Renal pelvis (tissue), 12 donors: Measurements from ENCODE around the gene SPACA1. TPM values are rescaled to one million over a fixed set of nuclear protein-coding genes. Genes with fewer than 3 reads are reported as not detected.
"Not testable (repeated sequence)": the region's sequence is repeated elsewhere in the genome, so short reads cannot be mapped to it uniquely, and the experiment has no call there.

ENCODE experiments used
- DNase-seq: peaks from one replicate; pipeline ENCODE4 v3.0.0-alpha.2; 2013
- long read RNA-seq, 16 experiments: transcript quantifications; one replicate each; lab custom pipeline, GENCODE V29; 2026
- polyA plus RNA-seq, 3 donors: library from polyadenylated mRNA; unstranded; fragments of 120-200 nt; gene quantifications; one replicate each; pipeline ENCODE4 v1.2.1, GENCODE V29; 2013; ENCODE audit not compliant: insufficient read length in 3 of 3

Gene SPACA1
- not detected for polyA plus RNA-seq
- long read RNA-seq, donor 1: 0 reads
- long read RNA-seq, donor 2: 0 reads
- long read RNA-seq, donor 3: 0 reads
- long read RNA-seq, donor 4: 0 reads
- long read RNA-seq, donor 5: 0 reads
- long read RNA-seq, donor 6: 0 reads
- long read RNA-seq, donor 7: 0 reads
- long read RNA-seq, donor 8: 0 reads
- long read RNA-seq, donor 9: 0 reads
- long read RNA-seq, donor 10: 0 reads
- long read RNA-seq, donor 11: 0 reads
- long read RNA-seq, donor 12: 0 reads
- long read RNA-seq, donor 13: 0 reads
- long read RNA-seq, donor 14: 0 reads
- long read RNA-seq, donor 15: 0 reads
- long read RNA-seq, donor 16: 0 reads

- no peak for DNase-seq
These were observed at the start of gene SPACA1 for GRCh38 chr6:88047510-88048150. SPACA1 (plus strand) TSS chr6:88047841; CDS start chr6:88047906, 65 bp downstream.

GRCh38 chr6:88000713-88001112, 46.9 kb upstream of the SPACA1 start:
- no peak for DNase-seq

DNA sequence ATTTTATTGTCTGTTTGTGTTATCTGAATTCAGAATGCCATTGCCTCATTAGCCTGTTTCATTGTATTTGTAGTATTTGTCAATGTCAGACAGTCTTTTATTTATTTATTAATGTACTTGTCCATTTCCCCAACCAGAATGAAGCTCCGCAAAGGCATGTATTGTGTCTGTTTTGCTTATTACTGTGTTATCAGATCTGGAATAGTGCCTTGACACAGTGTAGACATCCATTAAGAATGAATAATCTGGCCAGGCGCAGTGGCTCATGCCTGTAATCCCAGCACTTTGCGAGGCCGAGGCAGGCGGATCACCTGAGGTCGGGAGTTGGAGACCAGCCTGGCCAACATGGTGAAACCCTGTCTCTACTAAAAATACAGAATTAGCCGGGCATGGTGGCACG, 46.4 kb upstream of the SPACA1 start:
- DNase-seq: not testable (repeated sequence)

GRCh38 chr6:88004707-88005106, 42.9 kb upstream of the SPACA1 start:
- no peak for DNase-seq

- no peak for DNase-seq
These were observed 41.1 kb upstream of the SPACA1 start for GRCh38 chr6:88006557-88006956.

DNA sequence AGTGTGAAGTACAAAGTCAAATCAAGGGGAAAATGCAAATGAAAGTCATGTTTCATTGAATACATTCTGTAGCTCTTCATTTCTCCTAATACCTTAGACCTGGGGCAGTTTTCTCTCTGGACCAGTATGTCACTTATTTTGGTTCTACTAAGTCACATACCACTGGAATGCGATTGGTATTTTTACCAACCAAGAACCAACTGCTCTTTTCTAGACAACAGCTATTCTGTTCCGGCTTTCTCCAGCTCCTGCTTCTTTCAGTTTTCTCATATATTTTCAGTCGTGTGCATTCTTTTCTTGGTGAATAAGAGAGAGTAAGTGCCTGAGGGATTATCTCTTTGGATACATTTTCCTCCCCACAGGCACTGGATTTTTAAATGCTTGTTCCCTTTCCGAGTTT, 39.2 kb upstream of the SPACA1 start:
- no peak for DNase-seq

DNA sequence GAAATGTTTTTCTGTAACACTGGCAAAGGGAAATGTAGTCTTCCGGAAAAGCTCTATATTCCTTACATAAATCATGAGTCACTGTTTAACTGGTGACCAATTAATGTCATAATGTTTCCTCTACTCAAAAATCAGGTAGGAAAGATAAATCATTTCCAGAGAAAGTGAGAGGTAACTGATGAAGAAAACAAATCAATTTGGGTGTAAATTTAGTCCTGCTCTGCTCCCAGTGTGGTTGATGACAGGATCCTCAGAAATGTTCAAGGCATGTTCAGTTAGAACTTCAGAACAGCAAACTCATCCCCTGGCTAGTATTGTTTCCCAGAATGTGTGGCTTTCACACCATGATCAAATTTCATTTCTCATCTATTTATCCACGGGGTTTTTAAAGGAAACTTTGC, 38.8 kb upstream of the SPACA1 start:
- DNase-seq: peak; percentile 14

- DNase-seq: no peak
These were observed 34.6 kb upstream of the SPACA1 start for GRCh38 chr6:88013015-88013414.

- DNase-seq: no peak
These were observed 34.1 kb upstream of the SPACA1 start for GRCh38 chr6:88013554-88013953.

- DNase-seq: no peak
These were observed 27.2 kb upstream of the SPACA1 start for GRCh38 chr6:88020439-88020838.

GRCh38 chr6:88024696-88025095, 22.9 kb upstream of the SPACA1 start:
- no peak for DNase-seq

- no peak for DNase-seq
These were observed 16.1 kb upstream of the SPACA1 start for GRCh38 chr6:88031550-88031949.

- no peak for DNase-seq
These were observed 3.1 kb upstream of the SPACA1 start for GRCh38 chr6:88044530-88044929.

GRCh38 chr6:88045521-88046136, 2.0 kb upstream of the SPACA1 start:
- no peak for DNase-seq

GRCh38 chr6:88048578-88048977, 937 bp downstream of the SPACA1 start:
- DNase-seq: no peak

- no peak for DNase-seq
These were observed 2.6 kb downstream of the SPACA1 start for GRCh38 chr6:88050140-88050818.

- no peak for DNase-seq
These were observed 11.6 kb downstream of the SPACA1 start for GRCh38 chr6:88059191-88059590.

GRCh38 chr6:88062376-88062775, 14.7 kb downstream of the SPACA1 start:
- no peak for DNase-seq

GRCh38 chr6:88072462-88072861, 24.8 kb downstream of the SPACA1 start:
- DNase-seq: no peak

DNA sequence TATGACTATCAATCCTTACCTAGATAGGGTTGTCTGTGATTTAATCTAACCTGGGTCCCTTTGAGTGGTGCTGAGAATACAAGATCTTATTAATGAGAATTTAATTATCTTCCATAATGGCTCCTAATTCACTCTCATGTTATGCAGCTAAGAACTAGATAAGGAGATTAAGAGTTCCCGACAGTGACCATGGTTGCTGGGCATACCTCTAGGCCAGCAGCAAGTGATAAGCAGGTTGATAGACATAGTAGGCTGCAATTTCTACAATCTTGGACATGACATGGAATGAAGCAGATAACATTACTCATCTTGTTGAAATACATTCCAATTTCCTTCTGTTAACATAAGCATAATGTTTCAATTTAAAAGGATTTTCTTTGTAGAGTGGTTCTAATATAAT, 27.1 kb downstream of the SPACA1 start:
- DNase-seq: no peak

DNA sequence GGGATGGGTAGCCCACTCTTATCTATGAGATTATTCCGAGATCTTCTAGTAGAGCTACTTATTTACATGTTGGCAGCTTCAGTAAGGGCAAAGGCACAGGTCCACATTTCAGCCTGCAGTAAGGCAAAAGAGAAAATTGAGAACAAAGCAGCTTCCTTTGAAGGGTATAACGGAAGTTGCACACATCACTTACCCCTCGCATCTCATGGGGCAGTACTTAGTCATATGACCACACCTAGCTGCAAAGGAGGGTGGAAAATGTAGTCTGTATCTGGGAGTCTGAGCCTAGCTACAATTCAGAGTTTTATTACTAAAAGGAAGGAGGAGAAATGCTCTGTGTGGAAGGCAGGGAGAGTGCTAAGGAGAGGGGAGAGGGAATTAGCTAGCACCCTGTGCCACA, 29.7 kb downstream of the SPACA1 start:
- DNase-seq: no peak

DNA sequence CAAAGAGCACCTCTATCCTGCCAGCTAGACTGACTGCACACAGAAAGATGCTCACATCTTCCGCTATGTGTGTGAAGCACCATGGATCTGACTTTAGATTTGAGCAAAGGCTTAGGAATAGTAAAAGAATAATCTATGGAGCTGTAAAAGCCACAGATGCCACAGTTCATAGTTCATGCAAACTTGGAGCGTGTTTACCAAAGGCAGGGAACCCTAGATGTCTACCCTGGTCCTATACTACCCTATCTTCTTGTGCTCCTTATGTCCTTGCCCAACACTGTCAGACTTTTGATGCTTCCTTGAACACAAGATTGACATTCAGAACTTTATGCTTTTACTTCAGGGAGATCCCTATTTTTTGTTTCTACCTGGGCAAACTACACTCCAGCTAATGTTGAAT, 39.2 kb downstream of the SPACA1 start:
- no peak for DNase-seq

DNA sequence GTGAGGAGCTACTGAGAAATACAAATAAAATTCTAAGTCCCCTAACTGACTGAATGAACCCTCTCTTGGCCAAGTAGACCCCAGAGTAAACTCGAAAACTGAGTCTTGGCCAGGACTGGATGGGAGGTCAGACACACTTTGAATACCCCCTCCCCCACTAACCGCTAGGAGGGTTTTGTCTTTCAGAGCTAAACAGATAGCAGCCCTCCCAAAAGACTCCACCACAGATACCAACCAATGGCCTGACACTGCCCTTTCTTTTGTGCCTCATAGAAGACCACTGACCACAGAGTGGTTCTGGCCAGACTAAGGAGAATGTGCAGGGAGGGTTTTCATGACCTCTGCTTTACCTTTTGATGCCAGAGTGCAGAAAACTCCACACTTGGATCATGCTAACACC, 42.1 kb downstream of the SPACA1 start:
- DNase-seq: no peak
